ENCODE results near the gene IAH1. TPM values are rescaled to one million over a fixed set of nuclear protein-coding genes. Genes with fewer than 3 reads are reported as not detected.
"Not testable (repeated sequence)": the region's sequence is repeated elsewhere in the genome, so short reads cannot be mapped to it uniquely, and the experiment has no call there.

Gene IAH1
- total RNA-seq, 2 experiments from 2014 or later = 73.6 to 73.9 TPM

DNA sequence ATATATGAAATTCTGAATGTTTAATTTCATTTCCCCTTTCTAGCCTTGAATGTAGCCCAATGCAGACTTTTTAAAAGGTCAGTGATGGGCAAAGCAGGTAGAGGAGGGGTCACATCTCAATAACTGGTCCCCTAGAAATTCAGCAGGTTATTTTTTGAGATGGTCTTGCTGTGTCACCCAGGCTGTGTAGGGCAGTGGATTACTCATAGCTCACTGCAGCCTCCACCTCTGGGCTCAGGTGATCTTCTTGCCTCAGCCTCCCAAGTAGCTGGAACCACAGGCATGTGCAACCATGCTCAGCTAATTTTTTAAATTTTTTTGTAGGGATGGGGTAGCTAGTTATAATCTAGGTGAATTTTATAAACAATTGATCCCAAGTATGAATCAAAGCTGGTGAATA is 8.8 kb downstream of the IAH1 start:
- peaks cover 34% of the 10 kb centered on the region for H3K36me3 Mint-ChIP-seq
- no peak overlapping the region for H3K27ac Mint-ChIP-seq
- peaks cover 12% of the 10 kb centered on the region for H3K4me1 Mint-ChIP-seq
- no peaks in the 10 kb centered on the region for H3K9me3 Mint-ChIP-seq
- no peak overlapping the region for H3K4me3 Mint-ChIP-seq
- DNase-seq = no peak
- no peak for ATAC-seq (ENCODE audit: low read depth)
- H3K27me3 Mint-ChIP-seq = no peaks in the 10 kb centered on the region
- POLR2A ChIA-PET = interaction anchor here (0.6 to 1.5 kb wide), 4 partner anchors 8 to 73 kb away, joined by 3 to 4 read pairs (median 4); partner anchors contain the start of gene ADAM17

DNA sequence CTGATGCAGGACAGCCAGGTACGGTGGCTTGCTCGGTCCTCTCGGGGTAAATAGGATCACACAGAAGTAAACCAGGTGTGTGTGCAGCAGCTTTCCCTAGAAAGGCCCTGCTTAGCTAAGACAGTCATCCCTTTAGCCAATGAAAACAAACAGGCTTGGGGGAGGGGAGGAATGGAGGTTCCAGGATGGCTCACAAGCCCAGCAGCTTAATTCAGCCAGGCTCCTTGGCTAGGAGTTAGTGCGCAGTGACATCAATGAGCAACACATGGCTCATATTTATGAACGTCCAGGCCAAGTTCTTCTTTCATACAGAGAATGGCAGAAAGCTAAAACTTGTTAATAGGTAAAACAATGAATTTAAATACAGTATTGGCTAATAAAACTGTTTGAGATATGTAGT is 10.2 kb downstream of the IAH1 start:
- Mint-ChIP-seq H3K36me3 (peaks cover 32% of the 10 kb centered on the region), H3K27ac (peak overlapping the region; percentile 21), H3K4me1 (peaks cover 5% of the 10 kb centered on the region), H3K4me3 (no peak overlapping the region), H3K27me3 (no peaks in the 10 kb centered on the region), H3K9me3 (no peaks in the 10 kb centered on the region)
- ATAC-seq (ENCODE audit: low read depth) (no peak), DNase-seq (no peak)
- POLR2A ChIA-PET = interaction anchor here (0.8 to 1.5 kb wide), 2 partner anchors 9 to 11 kb away, joined by 3 to 4 read pairs; no protein-coding TSS in a partner anchor

DNA sequence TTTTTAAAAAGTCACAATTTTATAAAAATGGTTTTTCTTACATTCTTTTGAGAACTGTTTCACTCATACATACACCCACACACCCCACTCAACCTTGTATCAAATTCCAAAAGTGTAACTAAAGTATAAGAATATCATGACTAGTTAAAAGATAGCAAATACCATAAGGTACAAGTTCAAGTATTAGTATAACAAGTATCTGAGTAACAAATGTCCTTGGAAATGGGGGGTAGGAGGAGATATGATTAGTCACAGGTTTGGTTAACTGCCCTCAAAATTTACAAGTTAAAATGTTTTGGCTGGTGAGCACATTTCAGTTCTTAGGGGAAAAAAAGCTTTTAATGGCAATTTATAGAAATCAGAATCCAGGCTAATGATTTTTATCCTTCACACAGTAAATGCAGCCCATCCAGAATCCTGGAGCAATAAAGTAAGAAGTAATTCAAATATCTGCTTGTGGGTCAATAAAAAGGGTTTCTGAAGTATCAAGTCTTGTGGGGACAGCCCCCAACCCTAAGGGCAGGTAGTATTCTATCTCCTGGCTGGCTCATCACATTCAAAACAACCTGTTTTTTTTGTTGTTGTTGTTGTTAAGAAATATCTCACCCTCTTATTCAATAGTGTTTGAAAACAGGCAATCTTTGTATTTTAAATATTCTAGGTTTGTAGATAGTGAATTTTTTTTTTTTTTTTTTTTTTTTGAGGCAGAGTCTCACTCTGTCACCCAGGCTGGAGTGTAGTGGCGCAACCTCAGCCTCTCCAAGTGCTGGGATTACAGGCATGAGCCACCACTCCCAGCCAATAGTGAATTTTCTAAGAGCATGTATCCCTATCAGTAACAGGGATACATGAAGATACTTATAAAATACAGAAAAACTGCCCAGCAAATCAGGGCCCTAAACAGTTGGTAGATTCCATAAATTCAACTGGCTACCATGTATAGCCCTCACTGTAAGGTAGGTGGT is 14.5 kb downstream of the IAH1 start:
- POLR2A ChIA-PET = interaction anchor here (0.7 kb wide), 1 partner anchor 15 kb away, joined by 3 read pairs; no protein-coding TSS in a partner anchor

DNA sequence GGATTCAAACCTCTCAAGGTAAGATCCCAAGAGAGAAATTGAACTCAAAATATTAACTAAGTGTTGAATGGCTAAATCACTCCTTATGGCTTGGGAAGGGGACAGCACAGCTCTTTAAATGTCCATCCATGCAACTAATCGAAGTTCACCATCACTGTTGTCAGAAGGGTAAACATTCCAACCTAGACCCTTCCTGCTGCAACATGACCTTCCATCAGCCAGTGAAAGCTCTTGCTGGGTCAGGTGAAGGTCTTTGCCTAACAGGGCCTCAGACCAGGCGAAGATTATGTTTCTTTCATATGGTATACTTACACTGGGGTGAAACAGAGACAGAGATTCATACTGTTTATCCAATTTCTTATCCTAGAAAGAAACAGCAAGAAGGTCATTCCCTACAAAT is 16.4 kb downstream of the IAH1 start:
- POLR2A ChIA-PET = interaction anchor here (0.6 kb wide), 2 partner anchors 15 to 36 kb away, joined by 4 read pairs; no protein-coding TSS in a partner anchor
- Mint-ChIP-seq H3K36me3 (peaks cover 38% of the 10 kb centered on the region), H3K27ac (no peak overlapping the region), H3K27me3 (no peaks in the 10 kb centered on the region), H3K4me3 (no peak overlapping the region), H3K4me1 (peaks cover 5% of the 10 kb centered on the region), H3K9me3 (no peaks in the 10 kb centered on the region)
- DNase-seq (no peak), ATAC-seq (ENCODE audit: low read depth) (no peak)

More for the DNA sequence above, 14.5 kb downstream of the IAH1 start:
- no peaks in the 10 kb centered on the region for H3K27me3 Mint-ChIP-seq
- ATAC-seq (ENCODE audit: low read depth) (no peak), DNase-seq (no peak)
- no peak overlapping the region for H3K4me3 Mint-ChIP-seq
- H3K36me3 Mint-ChIP-seq = peaks cover 44% of the 10 kb centered on the region
- no peak overlapping the region for H3K27ac Mint-ChIP-seq
- peaks cover 5% of the 10 kb centered on the region for H3K4me1 Mint-ChIP-seq
- no peaks in the 10 kb centered on the region for H3K9me3 Mint-ChIP-seq

DNA sequence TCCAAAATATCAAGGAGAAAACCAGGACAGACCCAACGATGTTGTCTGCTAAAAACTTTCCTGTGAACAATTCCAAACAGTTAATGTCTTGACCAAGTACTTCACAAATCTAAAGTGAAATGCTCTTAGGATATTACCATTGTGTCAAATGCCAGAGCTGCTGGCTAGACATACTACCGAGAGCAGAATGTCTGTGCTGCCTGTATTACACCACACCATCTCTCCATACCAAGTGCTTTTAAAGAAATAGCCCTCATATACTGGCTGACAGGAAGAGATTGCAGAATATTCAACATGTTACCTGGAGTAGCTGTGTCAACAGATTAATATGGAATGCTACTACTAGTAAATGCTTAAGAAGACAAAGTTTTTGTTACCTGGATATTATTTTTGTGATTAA is 18.6 kb downstream of the IAH1 start:
- no peaks in the 10 kb centered on the region for H3K27me3 Mint-ChIP-seq
- peaks cover 10% of the 10 kb centered on the region for H3K4me1 Mint-ChIP-seq
- DNase-seq = no peak
- no peak overlapping the region for H3K27ac Mint-ChIP-seq
- H3K9me3 Mint-ChIP-seq = no peaks in the 10 kb centered on the region
- no peak for ATAC-seq (ENCODE audit: low read depth)
- H3K36me3 Mint-ChIP-seq = peaks cover 31% of the 10 kb centered on the region
- no peak overlapping the region for H3K4me3 Mint-ChIP-seq
- POLR2A ChIA-PET = no interaction called here

DNA sequence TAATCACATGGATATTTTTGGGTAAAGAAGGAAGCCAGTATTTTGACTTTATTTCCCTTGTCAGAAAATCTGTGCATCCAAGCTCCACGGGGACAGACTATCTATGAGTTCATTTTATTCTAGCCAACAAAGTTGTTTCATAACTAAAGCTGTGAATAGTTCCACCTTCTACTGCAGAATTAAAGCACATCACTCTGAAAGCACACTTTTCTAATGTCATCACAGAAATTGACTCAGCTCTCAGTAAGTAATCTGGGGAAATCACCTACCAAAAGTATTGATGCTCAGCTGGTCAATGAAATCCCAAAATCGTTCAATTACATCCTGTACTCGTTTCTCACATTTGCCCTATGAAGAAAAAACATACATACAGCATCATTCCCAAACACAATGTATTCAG is 19.1 kb downstream of the IAH1 start:
- Mint-ChIP-seq H3K27ac (no peak overlapping the region), H3K36me3 (peaks cover 28% of the 10 kb centered on the region), H3K27me3 (no peaks in the 10 kb centered on the region), H3K4me3 (no peak overlapping the region), H3K9me3 (no peaks in the 10 kb centered on the region), H3K4me1 (peaks cover 10% of the 10 kb centered on the region)
- ATAC-seq (ENCODE audit: low read depth) (no peak), DNase-seq (no peak)
- POLR2A ChIA-PET = interaction anchor here (0.6 kb wide), 1 partner anchor 18 kb away, joined by 3 read pairs; no protein-coding TSS in a partner anchor

DNA sequence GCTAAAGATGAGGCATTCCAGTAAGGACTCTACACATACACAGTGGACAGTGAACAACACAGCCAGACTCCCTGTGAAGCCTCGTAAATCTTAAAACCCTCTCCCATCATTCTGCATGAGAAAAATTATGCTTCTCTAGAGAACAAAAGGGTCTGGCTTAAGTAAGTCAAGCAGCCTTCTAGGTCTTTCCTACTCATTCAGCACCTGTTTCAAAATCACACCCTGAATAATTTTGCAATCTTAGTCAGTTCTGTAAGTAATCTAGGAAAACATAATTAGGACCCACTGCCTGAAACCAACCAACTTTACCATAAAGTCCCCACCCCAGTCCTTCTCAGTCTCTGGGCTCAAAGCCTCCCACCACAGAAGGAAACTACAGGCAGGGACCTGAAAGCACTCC is 19.7 kb downstream of the IAH1 start:
- Mint-ChIP-seq H3K4me3 (no peak overlapping the region), H3K36me3 (peaks cover 27% of the 10 kb centered on the region), H3K9me3 (no peaks in the 10 kb centered on the region), H3K4me1 (peaks cover 10% of the 10 kb centered on the region), H3K27me3 (no peaks in the 10 kb centered on the region), H3K27ac (peak overlapping the region; percentile 36)
- ATAC-seq (ENCODE audit: low read depth) (no peak), DNase-seq (no peak)
- POLR2A ChIA-PET = interaction anchor here (0.6 kb wide), 1 partner anchor 19 kb away, joined by 3 read pairs; no protein-coding TSS in a partner anchor

DNA sequence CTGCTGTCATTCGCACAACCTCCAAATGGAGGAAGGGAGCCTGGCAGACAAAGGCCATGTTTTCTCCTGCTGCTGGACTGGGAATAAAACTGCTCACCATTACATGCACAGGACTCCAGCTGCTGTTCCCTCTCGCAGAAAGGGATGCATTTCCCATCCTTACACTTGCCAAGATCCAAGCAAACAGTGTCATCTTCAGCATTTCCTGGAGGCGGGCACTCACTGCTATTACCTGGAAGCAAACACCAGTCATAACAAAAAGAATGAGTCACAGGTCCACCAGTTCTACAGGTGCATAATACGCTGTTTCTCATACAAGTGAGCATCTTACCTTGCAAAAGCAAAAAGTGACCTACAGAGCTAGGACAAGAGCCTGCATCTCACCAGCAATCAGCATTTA is 22.7 kb downstream of the IAH1 start:
- POLR2A ChIA-PET = no interaction called here
- ATAC-seq (ENCODE audit: low read depth) (no peak), DNase-seq (no peak)
- peak overlapping the region; percentile 37 for H3K27ac Mint-ChIP-seq
- peaks cover 17% of the 10 kb centered on the region for H3K36me3 Mint-ChIP-seq
- no peaks in the 10 kb centered on the region for H3K27me3 Mint-ChIP-seq
- peaks cover 6% of the 10 kb centered on the region for H3K4me1 Mint-ChIP-seq
- no peak overlapping the region for H3K4me3 Mint-ChIP-seq
- H3K9me3 Mint-ChIP-seq = no peaks in the 10 kb centered on the region

DNA sequence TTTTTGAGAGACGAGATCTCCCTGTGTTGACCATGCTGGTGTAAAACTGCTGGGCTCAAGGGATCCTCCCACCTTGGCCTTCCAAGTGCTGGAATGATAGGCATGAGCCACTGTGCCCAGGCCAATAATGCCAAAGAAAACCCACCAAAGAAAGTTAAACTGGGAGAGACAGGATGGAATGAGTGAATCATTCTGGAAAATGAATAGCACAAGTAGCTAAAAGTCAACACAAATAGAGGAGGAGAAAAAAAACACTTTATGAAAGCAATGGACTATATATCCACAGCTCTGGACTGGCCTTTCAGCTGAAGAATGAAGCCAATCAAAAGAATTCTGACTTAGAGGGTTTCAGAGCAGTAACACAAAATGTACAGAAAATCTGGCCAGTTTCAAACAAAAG is 23.9 kb downstream of the IAH1 start:
- ATAC-seq (ENCODE audit: low read depth) (no peak), DNase-seq (no peak)
- Mint-ChIP-seq H3K27ac (no peak overlapping the region), H3K4me3 (no peak overlapping the region), H3K9me3 (no peaks in the 10 kb centered on the region), H3K4me1 (peaks cover 8% of the 10 kb centered on the region), H3K36me3 (peaks cover 20% of the 10 kb centered on the region), H3K27me3 (no peaks in the 10 kb centered on the region)
- POLR2A ChIA-PET = no interaction called here

DNA sequence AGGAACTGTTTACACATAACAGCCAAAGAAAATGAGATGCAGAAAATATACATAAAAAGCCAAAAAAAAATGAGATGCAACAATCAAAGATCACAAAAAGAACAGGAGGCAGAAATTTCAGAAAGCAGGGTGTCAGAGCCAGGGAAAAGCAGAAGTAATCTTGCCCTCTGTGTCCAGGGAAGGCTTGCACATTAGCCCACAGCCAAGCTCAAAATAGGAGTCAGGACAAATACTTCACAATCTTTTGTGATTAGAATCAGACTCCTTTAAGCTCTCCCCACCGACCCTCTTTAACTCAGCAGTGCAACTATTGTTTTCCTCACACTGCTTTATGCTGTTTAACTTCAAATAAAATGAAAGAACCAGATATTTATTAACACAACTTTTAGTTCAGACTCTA is 34.6 kb downstream of the IAH1 start:
- no peak overlapping the region for H3K27ac Mint-ChIP-seq
- H3K4me1 Mint-ChIP-seq = no peaks in the 10 kb centered on the region
- H3K4me3 Mint-ChIP-seq = no peak overlapping the region
- no peaks in the 10 kb centered on the region for H3K9me3 Mint-ChIP-seq
- peaks cover 34% of the 10 kb centered on the region for H3K36me3 Mint-ChIP-seq
- POLR2A ChIA-PET = no interaction called here
- no peak for DNase-seq
- H3K27me3 Mint-ChIP-seq = no peaks in the 10 kb centered on the region
- no peak for ATAC-seq (ENCODE audit: low read depth)

DNA sequence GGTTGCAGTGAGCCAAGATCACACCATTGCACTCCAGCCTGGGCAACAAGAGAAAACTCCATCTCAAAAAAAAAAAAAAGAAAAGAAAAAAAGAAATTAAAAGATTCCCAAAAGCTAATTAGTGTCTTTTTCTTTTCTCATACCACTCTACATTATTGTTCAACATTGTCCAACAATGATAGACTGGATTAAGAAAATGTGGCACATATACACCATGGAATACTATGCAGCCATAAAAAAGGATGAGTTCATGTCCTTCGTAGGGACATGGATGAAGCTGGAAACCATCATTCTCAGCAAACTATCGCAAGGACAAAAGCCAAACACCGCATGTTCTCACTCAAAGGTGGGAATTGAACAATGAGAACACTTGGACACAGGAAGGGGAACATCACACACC is 39.6 kb downstream of the IAH1 start:
- H3K27ac Mint-ChIP-seq; DNase-seq; ATAC-seq (ENCODE audit: low read depth); H3K9me3 Mint-ChIP-seq; H3K4me3 Mint-ChIP-seq; H3K4me1 Mint-ChIP-seq; POLR2A ChIA-PET; H3K27me3 Mint-ChIP-seq: not testable (repeated sequence)
- H3K36me3 Mint-ChIP-seq = peaks cover 35% of the 10 kb centered on the region

DNA sequence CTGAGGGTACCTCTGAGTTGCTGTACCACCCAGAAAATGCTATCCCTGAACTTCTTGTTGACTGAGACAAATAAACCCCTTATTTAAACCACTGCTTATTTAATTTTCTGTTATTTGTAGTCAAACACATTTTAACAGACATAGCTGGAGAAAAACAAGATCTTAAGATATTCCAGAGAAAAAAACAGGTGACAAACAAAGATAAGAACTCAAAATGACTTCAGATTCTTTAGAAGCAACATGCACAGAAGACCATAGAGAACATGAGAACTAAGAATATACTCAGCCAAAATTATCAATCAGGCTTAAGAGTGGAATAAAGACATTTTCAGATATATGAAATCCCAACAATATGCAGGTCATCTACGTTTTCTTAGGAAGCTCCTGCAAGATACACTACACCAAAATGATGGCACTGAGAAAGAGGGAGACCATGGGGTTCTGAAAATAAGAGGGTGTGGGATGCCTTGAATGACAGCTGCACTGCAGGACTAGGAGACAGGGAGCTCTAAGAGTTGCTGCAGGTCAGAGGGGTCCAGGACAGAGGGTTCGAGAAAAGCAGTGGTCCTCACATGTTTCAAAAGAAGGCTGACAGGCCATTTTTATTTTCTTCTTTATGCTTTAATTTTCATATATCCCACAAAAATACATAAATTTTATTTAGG is 42.9 kb downstream of the IAH1 start:
- no peak for ATAC-seq (ENCODE audit: low read depth)
- no peak overlapping the region for H3K27ac Mint-ChIP-seq
- H3K27me3 Mint-ChIP-seq = no peaks in the 10 kb centered on the region
- H3K36me3 Mint-ChIP-seq = peaks cover 43% of the 10 kb centered on the region
- no peaks in the 10 kb centered on the region for H3K4me1 Mint-ChIP-seq
- no peak overlapping the region for H3K4me3 Mint-ChIP-seq
- POLR2A ChIA-PET = no interaction called here
- no peaks in the 10 kb centered on the region for H3K9me3 Mint-ChIP-seq
- DNase-seq = no peak

DNA sequence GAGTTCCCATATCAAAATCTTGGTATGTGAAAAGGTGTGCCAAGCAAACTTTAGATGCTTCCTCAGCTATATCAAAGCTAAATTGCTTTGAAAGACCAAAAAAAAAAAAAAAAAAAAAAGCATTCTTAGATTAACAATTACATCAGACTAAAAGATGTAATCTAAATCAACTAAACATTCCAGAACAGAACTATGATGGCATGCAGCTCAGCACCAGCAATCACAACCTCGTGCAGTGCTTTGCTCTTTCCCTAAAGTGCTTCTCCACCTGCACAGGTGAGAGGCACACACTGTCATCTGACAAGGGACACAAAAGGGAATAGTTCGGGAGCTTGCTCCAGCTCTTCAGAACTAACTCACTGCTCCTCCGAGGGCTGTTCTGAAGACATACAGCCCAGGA is 43.8 kb downstream of the IAH1 start:
- H3K4me1 Mint-ChIP-seq = no peaks in the 10 kb centered on the region
- no peaks in the 10 kb centered on the region for H3K9me3 Mint-ChIP-seq
- H3K27me3 Mint-ChIP-seq = no peaks in the 10 kb centered on the region
- no peak for DNase-seq
- H3K4me3 Mint-ChIP-seq = no peak overlapping the region
- POLR2A ChIA-PET = no interaction called here
- H3K36me3 Mint-ChIP-seq = peaks cover 38% of the 10 kb centered on the region
- ATAC-seq (ENCODE audit: low read depth) = no peak
- H3K27ac Mint-ChIP-seq = no peak overlapping the region
